Measurements from ENCODE around the gene CDK12.
A peak's percentile ranks its signal among the peaks of the same experiment; 100 is the strongest.
"Not testable (repeated sequence)": the region's sequence is repeated elsewhere in the genome, so short reads cannot be mapped to it uniquely, and the experiment has no call there.

The CDK12 gene

DNA sequence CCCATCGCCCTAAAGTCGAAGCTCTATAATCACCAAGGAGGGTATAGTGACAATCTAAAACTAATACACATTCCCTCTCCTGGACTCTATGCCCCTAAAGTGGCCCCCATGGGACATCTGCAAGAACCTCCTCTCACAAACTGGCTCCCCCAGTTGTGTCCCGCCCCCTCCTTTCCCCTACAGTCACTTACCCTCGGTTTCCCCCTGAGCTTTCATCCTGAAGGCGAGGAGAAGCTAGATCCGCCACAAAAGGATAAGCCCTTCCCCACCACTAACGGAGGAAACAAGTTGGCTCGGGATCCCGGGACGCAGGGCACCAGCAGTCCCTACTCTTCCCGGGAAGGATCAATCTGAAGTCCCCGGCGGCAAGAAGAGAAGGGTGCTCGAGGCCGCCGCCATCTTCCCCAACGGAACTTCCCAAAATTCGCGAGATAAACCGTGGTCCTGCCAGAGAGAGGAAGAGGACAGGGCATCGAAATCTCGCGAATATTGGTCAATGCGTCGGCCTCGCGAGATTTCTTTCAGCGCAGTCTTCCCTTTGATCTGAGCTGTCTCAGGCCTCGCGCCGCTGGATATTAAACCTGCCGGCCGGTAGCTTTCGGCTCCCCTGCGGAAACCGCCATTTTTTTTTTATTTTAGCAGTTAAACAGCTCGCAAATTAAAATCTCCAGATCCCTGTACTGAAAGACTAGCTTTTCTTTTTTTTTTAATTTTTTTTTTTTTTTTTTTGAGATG is 10.3 kb upstream of the CDK12 start, which contains the start of gene MED1:
MED1 (minus strand) TSS at position 417 of the 735 bp plus-strand sequence; CDS start at position 216, 201 bp downstream.
- peak; percentile 98 for DNase-seq (ENCODE audit: low read depth, low spot score)
- TF ChIP-seq, protein P1, sequence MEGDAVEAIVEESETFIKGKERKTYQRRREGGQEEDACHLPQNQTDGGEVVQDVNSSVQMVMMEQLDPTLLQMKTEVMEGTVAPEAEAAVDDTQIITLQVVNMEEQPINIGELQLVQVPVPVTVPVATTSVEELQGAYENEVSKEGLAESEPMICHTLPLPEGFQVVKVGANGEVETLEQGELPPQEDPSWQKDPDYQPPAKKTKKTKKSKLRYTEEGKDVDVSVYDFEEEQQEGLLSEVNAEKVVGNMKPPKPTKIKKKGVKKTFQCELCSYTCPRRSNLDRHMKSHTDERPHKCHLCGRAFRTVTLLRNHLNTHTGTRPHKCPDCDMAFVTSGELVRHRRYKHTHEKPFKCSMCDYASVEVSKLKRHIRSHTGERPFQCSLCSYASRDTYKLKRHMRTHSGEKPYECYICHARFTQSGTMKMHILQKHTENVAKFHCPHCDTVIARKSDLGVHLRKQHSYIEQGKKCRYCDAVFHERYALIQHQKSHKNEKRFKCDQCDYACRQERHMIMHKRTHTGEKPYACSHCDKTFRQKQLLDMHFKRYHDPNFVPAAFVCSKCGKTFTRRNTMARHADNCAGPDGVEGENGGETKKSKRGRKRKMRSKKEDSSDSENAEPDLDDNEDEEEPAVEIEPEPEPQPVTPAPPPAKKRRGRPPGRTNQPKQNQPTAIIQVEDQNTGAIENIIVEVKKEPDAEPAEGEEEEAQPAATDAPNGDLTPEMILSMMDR (IDR thresholded peaks at IDR 0.05; ENCODE audit: low read depth, low read length): no peak
- in situ Hi-C loops (cut with HindIII; ENCODE audit: low sequenced_read_pairs): no loop called here
- H3K4me3 ChIP-seq (ENCODE audit: low read depth, low read length): peak within 1 kb of the TSS; percentile 99

DNA sequence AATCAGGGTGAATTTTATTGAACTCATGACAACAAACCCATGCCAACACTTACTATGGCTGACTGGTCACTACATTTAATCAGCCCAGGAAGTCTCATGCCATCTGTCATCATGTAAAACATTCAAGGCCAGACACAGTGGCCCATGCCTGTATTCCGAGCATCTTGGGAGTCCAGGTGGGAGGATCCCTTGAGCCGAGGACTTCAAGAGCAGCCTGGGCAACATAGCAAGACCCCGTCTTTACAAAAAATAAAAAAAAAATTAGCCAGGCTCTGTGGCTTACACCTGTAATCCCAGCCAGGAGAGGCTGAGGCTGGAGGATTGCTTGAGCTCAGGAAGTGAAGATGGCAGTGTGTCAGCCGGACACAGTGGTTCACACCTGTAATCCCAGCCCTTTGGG is 5.4 kb upstream of the CDK12 start:
- DNase-seq (ENCODE audit: low read depth, low spot score): no peak
- in situ Hi-C loops (cut with HindIII; ENCODE audit: low sequenced_read_pairs): no loop called here
- no peak overlapping the region for H3K4me3 ChIP-seq (ENCODE audit: low read depth, low read length)
- TF ChIP-seq, protein P1 (IDR thresholded peaks at IDR 0.05; ENCODE audit: low read depth, low read length): no peak

DNA sequence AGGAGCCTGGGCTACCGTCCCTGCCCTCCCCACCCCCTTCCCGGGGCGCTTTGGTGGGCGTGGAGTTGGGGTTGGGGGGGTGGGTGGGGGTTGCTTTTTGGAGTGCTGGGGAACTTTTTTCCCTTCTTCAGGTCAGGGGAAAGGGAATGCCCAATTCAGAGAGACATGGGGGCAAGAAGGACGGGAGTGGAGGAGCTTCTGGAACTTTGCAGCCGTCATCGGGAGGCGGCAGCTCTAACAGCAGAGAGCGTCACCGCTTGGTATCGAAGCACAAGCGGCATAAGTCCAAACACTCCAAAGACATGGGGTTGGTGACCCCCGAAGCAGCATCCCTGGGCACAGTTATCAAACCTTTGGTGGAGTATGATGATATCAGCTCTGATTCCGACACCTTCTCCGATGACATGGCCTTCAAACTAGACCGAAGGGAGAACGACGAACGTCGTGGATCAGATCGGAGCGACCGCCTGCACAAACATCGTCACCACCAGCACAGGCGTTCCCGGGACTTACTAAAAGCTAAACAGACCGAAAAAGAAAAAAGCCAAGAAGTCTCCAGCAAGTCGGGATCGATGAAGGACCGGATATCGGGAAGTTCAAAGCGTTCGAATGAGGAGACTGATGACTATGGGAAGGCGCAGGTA is 762 bp downstream of the CDK12 start:
- in situ Hi-C loops (cut with HindIII; ENCODE audit: low sequenced_read_pairs): no loop called here
- TF ChIP-seq, protein P1 (IDR thresholded peaks at IDR 0.05; ENCODE audit: low read depth, low read length): no peak
- peak overlapping the region; percentile 98 for H3K4me3 ChIP-seq (ENCODE audit: low read depth, low read length)
- DNase-seq (ENCODE audit: low read depth, low spot score): peak; percentile 39

DNA sequence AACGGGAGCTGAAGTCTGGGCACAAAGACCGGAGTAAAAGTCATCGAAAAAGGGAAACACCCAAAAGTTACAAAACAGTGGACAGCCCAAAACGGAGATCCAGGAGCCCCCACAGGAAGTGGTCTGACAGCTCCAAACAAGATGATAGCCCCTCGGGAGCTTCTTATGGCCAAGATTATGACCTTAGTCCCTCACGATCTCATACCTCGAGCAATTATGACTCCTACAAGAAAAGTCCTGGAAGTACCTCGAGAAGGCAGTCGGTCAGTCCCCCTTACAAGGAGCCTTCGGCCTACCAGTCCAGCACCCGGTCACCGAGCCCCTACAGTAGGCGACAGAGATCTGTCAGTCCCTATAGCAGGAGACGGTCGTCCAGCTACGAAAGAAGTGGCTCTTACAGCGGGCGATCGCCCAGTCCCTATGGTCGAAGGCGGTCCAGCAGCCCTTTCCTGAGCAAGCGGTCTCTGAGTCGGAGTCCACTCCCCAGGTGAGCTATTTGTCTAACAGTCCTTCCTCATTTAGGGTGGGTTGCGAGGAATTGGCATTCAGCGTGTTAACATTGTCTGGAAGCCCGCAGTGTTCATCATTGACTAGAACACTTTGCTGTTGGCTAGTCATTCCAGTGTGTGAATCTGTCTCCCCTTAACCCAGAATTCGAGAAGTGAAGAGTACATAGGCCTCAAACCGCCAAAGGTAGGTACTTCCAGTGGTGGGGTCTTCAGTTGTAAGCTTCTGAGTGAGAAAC is 1.5 kb downstream of the CDK12 start:
- H3K4me3 ChIP-seq (ENCODE audit: low read depth, low read length): peak overlapping the region; percentile 98
- DNase-seq (ENCODE audit: low read depth, low spot score): no peak
- in situ Hi-C loops (cut with HindIII; ENCODE audit: low sequenced_read_pairs): no loop called here
- TF ChIP-seq, protein P1 (IDR thresholded peaks at IDR 0.05; ENCODE audit: low read depth, low read length): no peak

DNA sequence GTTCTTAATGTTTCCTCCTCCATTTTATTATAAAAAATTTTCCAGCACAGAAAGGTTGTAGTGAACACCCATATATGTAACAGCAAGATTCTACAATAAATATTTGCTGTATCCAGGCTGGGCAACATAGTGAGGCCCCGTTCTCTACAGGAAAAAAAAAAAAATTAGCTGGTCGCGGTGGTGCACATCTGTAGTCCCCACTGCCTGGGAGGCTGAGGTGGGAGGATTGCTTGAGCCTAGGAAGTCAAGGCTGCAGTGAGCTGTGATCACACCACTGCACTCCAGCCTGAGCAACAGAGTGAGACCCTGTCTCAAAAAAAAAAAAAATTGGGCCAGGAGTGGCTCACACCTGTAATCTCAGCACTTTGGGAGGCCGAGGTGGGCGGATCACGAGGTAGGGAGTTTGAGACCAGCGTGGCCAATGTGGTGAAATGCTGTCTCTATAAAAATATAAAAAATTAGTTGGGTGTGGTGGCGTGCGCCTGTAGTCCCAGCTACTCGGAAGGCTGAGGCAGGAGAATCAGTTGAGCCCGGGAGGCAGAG is 3.4 kb downstream of the CDK12 start:
- H3K4me3 ChIP-seq (ENCODE audit: low read depth, low read length): peak overlapping the region; percentile 98
- DNase-seq (ENCODE audit: low read depth, low spot score); in situ Hi-C loops (cut with HindIII; ENCODE audit: low sequenced_read_pairs): not testable (repeated sequence)

DNA sequence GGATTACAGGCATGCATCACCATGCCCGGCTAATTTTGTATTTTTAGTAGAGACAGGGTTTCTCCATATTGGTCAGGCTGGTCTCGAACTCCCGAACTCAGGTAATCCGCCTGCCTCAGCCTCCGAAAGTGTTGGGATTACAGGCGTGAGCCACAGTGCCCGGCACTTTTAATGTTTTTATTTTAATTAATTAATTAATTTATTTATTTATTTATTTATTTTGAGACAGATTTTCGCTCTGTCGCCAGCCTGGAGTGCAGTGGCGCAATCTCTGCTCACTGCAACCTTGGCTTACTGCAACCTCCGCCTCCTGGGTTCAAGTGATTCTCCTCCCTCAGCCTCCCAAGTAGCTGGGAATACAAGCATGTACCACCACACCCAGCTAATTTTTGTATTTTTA is 7.3 kb downstream of the CDK12 start:
- DNase-seq (ENCODE audit: low read depth, low spot score); H3K4me3 ChIP-seq (ENCODE audit: low read depth, low read length); in situ Hi-C loops (cut with HindIII; ENCODE audit: low sequenced_read_pairs): not testable (repeated sequence)

DNA sequence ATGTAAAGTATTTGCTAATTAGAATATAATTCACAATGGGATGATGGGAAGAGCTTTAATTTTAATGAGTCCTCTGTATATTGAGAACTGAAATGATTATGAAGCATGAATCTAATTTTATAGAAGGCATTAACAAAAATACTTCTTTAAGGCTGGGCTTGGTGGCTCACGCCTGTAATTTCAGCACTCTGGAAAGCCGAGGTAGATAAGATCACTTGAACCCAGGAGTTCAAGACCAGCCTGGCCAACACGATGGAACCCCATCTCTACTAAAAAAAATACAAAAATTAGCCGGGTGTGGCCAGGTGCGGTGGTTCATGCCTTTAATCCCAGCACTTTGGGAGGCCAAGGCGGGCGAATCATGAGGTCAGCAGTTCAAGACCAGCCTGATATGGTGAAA is 12.0 kb downstream of the CDK12 start:
- no peak for DNase-seq (ENCODE audit: low read depth, low spot score)
- no peak overlapping the region for H3K4me3 ChIP-seq (ENCODE audit: low read depth, low read length)
- in situ Hi-C loops (cut with HindIII; ENCODE audit: low sequenced_read_pairs): no loop called here
- TF ChIP-seq, protein P1 (IDR thresholded peaks at IDR 0.05; ENCODE audit: low read depth, low read length): no peak

DNA sequence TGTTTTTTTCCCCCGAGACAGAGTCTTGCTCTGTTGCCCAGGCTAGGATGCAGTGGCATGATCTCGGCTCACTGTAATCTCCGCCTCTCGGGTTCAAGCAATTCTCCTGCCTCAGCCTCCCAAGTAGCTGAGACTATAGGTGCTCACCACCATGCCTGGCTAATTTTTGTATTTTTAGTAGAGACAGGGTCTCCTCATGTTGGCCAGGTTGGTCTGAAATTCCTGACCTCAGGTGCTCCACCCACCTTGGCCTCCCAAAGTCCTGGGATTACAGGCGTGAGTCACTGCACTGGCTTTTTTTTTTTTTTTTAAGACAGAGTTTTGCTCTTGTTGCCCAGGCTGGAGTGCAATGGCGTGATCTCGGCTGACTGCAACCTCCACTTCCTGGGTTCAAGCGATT is 18.3 kb downstream of the CDK12 start:
- H3K4me3 ChIP-seq (ENCODE audit: low read depth, low read length); in situ Hi-C loops (cut with HindIII; ENCODE audit: low sequenced_read_pairs); DNase-seq (ENCODE audit: low read depth, low spot score): not testable (repeated sequence)
